ENCODE measurements around the gene ASIC4. TPM values are rescaled to one million over a fixed set of nuclear protein-coding genes. Genes with fewer than 3 reads are reported as not detected.

Gene ASIC4
- total and polyA plus RNA-seq, 2 of the 8 experiments (the other 6 are each of a cell fraction or from before 2014, with no cell fraction given), result 0.12 to 0.22 TPM

- Histone ChIP-seq H3K79me2 (ENCODE audit: control insufficient read depth in 1 of 2, insufficient read depth in 2 of 2, low read length in 2 of 2) (peaks cover 0 to 4% of the 10 kb centered on the region in 2 experiments; a peak in 1 of 4 replicates), H4K20me1 (replicated peaks in 1 of 2; ENCODE audit: control insufficient read depth in 1 of 2, insufficient read depth in 2 of 2, low read length in 2 of 2) (no peaks in the 10 kb centered on the region), H3K4ac (replicated peaks; ENCODE audit: insufficient read length, low read depth, low read length) (no peak overlapping the region), H2AK5ac (ENCODE audit: low read depth, low read length) (peak overlapping the region; percentile 100), H3K27ac (ENCODE audit: low read depth, low read length) (0 out of 2 replicates have a peak overlapping the region, but pooled peaks have one; percentile 28), H4K5ac (ENCODE audit: insufficient read length, low read depth, low read length) (no peak overlapping the region), H2BK120ac (replicated peaks; ENCODE audit: low read depth, low read length) (no peak overlapping the region), H3K56ac (replicated peaks; ENCODE audit: insufficient read length, low read depth, low read length) (no peak overlapping the region), H3K4me1 (replicated peaks in 1 of 4; ENCODE audit: control insufficient read depth in 3 of 4, insufficient read depth in 4 of 4, low read length in 3 of 4) (peaks cover 6 to 63% (median 52%) of the 10 kb centered on the region in 4 experiments), H2BK5ac (ENCODE audit: low read depth, low read length) (peak overlapping the region; percentile 100; the same call in 1 of the 2 replicates), H2BK12ac (ENCODE audit: low read depth, low read length) (peak overlapping the region; percentile 100), H3K36me3 (ENCODE audit: control insufficient read depth in 2 of 4, insufficient read depth in 4 of 4, low read length in 3 of 4) (peaks cover 0 to 48% (median 11%) of the 10 kb centered on the region in 4 experiments; a peak in 6 of 8 replicates), H3K27me3 (replicated peaks in 1 of 4; ENCODE audit: control insufficient read depth in 3 of 4, extremely low read depth in 1 of 4, insufficient read depth in 3 of 4, low read length in 3 of 4) (no peaks in the 10 kb centered on the region), H3K23me2 (ENCODE audit: low read depth, low read length) (no peaks in the 10 kb centered on the region), H3K9me3 (ENCODE audit: insufficient read depth in 2 of 2, low read depth in 1 of 2, low read length in 1 of 2) (peaks cover 0 to 8% of the 10 kb centered on the region in 2 experiments; a peak in 1 of 4 replicates), H4K91ac (replicated peaks; ENCODE audit: insufficient read length, low read length) (peak overlapping the region; percentile 63), H2AFZ (ENCODE audit: low read length) (no peak overlapping the region), H3K4me3 (ENCODE audit: extremely low read depth in 1 of 4, insufficient read depth in 2 of 4, low read depth in 3 of 4, low read length in 4 of 4) (no peak overlapping the region), H3K14ac (ENCODE audit: insufficient read length) (no peak overlapping the region), H3K4me2 (ENCODE audit: insufficient read depth in 1 of 2, low read depth in 2 of 2, low read length in 2 of 2) (no peak overlapping the region), H2BK20ac (ENCODE audit: low read length) (peak overlapping the region; percentile 100; the same call in 1 of the 2 replicates), H3K9ac (replicated peaks in 1 of 4; ENCODE audit: extremely low read depth in 1 of 4, low read depth in 3 of 4, low read length in 3 of 4) (no peak overlapping the region), H4K8ac (ENCODE audit: extremely low read depth, insufficient read depth, low read length) (peak overlapping the region; percentile 73; the same call in 1 of the 2 replicates), H3K18ac (ENCODE audit: extremely low read depth, low read length) (peak overlapping the region; percentile 34; the same call in 1 of the 2 replicates), H2BK15ac (ENCODE audit: low read length) (peak overlapping the region; percentile 1; the same call in 1 of the 2 replicates), H3K23ac (ENCODE audit: insufficient read length) (no peak overlapping the region), H3K79me1 (ENCODE audit: low read depth, low read length) (0 out of 2 replicates have a peak, but pooled peaks cover 2% of the 10 kb centered on the region)
- ChIA-PET POLR2A (ENCODE audit: partially characterized antibody) (interaction anchor here (0.6 to 18.6 kb wide), 8 partner anchors 4 to 82 kb away, joined by 3 to 293 read pairs (median 45); partner anchors contain the start of genes CHPF, INHA, OBSL1 and STK11IP), CTCF (ENCODE audit: partially characterized antibody) (interaction anchor here (1.2 to 19.7 kb wide), 9 partner anchors 13 to 159 kb away, joined by 3 to 293 read pairs (median 51); partner anchors contain the start of genes CHPF, STK11IP and TMEM198)
- DNase-seq (ENCODE audit: low read depth in 1 of 2, low spot score in 2 of 2) (no peak), FAIRE-seq (no peak)
- 95% methylated on average over 19 of the region's 20 CpGs; no CpG with 5 or more reads in 1 of the 2 experiments for WGBS, 2 experiments (ENCODE audit: extremely low coverage in 1 of 2, insufficient coverage in 1 of 2, insufficient read length in 1 of 2, insufficient replicate concordance in 2 of 2, low coverage in 1 of 2, low lambda C conversion rate in 2 of 2, missing lambda C conversion rate in 1 of 2)
- TF ChIP-seq POLR2AphosphoS5 (IDR thresholded peaks at IDR 0.05; ENCODE audit: low read depth, low read length) (0 out of 2 replicates have a peak, but pooled peaks have one; percentile 29), PHF8 (conservative IDR thresholded peaks at IDR 0.05; ENCODE audit: low read depth, low read length) (no peak)
Observed at GRCh38 chr2:219563271-219563928, 49.1 kb downstream of the ASIC4 start.
